Glomerular visceral epithelial cell (primary cell): Measurements from ENCODE around the gene GFM1.
"Not testable (repeated sequence)": the region's sequence is repeated elsewhere in the genome, so short reads cannot be mapped to it uniquely, and the experiment has no call there.

Source experiments
- DNase-seq: peaks from one replicate; pipeline ENCODE4 v3.0.0-alpha.2; 2016; ENCODE audit errors: extremely low spot score

GFM1 gene

DNA sequence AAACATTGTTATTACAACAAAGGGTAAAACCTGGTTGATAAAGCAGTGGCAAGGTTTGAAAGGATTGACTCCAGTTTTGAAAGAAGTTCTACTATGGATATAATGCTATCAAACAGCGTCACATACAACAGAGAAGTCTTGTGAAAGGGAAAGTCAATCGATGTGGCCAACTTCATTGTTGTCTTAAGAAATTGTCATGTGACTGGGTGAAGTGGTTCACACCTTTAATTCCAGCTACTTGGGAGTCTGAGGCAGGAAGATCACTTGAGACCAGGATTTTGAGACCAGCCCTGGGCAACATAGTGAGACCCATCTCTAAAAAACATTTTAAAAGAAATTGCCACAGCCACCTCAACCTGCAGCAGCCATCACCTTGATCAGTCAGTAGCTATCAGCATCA lies 34.4 kb downstream of the GFM1 start:
- DNase-seq, result no peak

DNA sequence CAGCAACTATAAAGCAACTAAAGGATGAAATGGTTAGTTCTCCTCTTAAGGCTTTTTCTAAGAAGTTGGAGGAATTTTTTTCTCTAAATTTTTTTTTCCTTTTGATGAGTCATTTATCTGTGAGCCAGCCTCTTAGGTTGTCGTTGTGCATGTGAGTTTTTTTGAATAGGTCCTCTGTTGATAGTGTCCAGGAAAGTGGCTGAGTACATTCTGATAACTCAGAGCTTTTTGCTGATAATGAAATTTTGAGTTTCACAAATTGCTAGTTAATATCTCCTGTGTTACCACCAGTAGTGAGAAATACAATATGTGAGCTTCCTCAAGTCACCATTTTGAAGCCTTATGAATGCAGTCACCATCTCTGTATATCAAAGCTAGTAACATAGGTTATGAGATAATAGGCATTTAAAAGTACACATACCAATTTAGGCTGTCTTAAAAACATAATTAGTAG lies 35.2 kb downstream of the GFM1 start:
- no peak for DNase-seq

DNA sequence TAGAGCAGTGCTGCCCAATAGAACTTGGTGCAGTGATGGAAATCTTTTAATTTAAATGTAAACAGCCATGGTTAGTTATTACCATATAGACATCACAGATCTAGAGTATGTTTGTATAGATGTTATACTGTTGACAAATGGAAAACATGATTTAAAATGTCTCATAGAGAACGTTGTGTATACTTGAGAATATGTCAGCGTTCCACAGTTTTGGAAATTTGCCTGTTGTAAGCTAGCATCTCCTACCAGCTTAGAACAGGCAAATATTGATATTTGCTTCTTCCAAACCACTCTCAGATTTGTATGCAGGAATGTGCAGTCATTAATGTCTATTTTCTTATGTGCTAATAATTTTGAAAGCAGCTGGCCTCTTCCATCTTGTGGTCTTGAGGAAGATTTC lies 36.5 kb downstream of the GFM1 start:
- no peak for DNase-seq

DNA sequence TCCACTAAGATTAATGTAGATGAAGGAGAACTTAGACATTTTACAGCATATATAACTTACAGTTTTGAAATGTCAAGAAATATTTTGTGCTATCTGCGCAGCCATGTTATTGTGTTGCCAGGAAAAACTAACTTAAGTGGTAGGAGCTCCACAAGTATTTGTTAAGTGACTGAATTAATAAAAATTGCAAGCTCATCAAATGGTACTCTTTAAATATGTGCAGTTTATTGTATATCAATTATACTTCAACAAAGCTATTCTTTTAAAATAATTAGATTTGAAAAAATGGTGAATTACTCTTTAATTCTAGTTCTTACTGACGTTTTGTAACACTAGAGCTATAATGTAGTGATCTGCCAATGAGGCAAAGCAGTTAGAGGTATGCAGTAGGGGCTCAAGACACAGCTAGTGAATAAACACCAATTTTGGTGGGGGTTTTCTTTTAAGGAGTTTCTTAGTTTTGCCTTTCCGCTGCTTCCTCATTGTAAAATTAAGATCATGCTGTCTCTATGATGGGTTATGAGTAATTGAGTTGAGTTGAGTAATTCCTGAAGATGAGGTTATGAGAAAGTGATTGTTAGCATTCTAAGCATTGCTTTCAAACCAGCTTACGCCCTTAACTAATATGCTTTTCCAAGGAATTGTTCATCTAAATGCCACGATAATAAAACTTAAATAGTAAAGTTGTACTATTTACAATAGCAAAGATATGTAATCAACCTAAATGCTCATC lies 39.1 kb downstream of the GFM1 start:
- no peak for DNase-seq

DNA sequence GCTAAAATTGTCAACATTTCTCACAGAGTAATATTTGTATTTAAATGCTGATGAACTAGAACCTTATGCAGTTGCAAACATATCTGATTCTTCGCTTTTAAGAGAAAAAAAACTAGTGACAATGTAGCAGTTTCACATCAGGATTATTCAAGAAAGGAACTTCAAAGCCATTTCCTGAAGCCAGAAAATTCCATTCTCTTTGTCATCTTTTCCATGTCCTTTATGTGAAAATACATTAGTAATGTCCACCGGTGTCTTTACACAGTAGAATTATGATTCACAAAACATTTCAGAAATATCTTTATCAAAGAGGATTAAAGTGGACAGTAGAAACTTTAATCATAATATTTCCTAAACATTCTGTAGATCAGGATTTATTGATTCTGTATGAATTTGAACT lies 40.8 kb downstream of the GFM1 start:
- no peak for DNase-seq

DNA sequence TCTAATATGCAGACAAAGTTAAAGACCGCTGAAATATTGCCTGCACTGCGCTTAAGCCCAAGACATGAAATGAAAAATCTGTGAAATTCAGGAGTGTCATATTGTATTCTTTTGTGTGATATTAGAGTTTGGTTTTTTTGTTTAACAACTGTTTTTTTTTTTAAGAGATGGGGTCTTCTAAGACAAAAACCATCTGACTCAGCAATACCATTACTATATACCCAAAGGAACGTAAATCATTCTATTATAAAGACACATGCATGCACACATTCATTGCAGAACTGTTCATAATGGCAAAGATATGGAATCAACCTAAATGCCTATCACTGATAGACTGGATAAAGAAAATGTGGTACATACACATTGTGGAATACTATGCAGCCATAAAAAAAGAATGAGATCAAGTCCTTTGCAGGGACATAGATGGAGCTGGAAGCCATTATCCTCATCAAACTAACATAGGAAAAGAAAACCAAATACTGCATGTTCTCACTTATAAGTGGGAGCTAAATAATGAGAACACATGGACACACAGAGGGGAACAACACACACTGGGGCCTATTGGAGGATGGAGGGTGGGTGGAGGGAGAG lies 49.6 kb downstream of the GFM1 start:
- not testable (repeated sequence) for DNase-seq

DNA sequence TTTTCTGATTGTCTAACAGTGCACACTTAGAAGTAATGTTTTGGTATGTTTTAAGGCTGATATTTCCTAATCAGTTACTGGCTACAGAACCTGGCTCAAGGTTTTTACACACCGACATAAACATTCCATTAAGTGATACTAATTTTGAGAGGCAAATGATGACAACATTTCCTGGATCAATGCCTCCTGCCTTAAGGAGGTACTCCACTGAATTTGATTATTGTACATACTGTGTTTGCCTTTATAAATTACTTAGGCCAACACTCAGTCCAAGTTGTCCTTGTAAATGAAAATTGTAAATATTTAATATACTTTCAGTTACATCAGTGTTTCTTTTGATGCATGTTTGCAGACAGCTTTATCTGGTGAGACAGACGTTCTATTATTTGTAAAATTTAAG lies 52.3 kb downstream of the GFM1 start:
- no peak for DNase-seq

DNA sequence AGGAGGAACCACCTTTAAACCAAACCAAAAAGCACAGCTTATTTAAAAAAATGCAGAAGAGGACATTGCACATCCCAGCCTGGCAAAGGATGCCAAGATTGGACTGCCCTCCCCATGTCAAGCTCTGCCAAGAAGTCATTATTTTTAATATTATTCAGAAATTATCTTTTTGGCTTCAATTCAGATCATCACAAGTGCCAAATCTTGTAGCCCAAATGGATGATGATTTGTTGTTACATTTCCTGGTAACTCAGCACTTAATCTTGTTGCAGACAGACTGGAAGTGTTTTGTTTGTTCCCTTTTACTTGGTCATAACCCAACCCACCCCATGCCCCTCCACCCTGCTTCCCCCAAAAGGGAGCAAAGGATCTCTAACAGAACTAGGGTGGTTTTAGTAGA lies 56.2 kb downstream of the GFM1 start:
- DNase-seq, result no peak

DNA sequence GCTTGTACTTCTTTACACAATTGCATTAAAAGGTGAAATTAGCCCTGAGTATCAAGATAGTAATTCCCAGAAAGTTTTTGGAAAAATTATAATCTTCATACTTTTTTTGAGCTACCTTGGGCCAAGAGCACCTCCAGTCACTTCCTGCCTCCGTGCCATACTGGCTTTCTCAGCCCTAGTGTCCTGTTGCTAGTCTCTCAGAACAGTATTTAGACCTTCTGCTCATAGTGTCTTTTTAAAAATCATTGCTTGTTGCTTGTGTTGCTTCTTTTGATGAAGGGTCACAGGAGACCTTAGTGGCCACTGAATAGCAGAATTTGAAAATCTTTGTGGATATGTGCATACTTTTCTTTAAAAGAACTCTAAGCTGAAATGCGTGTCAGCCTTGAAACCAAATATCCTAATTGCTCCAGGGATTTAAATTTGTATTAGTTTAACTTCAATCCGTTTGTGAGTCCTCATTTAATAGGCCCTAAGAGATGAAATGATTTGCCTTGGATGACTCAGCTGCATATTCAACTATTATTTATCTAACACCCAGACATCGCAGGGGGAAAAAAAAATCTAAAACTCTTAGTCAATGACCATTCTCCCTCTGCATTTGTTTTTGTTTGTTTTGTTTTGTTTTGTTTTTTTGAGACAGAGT lies 57.2 kb downstream of the GFM1 start:
- DNase-seq, result no peak

DNA sequence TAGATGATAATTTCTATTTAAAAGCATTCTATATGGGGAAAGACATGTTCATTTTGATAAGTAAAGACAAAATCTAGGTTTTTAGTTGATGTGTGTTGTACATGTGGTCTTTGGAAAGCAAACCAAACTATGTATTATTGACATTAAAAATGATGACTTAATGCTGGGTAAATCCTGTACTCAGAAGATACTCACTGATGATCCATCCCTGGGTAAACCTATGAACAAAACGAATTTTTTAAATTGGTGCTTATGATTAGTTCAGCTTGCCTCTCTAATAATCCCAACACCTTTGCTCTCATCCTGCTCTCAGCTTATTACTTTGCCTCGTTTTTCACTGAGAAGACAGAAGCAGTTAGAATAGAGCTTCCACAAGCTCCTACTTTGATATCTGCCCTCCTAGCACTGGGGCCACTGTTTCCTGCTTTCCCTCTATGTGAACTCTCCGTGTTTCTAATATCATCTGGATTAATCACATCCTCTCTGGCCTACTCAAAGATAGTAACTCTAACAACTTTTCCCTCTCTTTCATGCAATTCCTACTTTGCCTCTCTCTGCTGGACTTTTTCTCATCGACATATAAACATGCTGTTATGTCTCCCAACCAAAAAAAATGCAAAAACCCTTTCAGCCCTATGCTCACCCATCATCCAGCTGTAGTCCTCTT lies 58.6 kb downstream of the GFM1 start:
- DNase-seq, result no peak

DNA sequence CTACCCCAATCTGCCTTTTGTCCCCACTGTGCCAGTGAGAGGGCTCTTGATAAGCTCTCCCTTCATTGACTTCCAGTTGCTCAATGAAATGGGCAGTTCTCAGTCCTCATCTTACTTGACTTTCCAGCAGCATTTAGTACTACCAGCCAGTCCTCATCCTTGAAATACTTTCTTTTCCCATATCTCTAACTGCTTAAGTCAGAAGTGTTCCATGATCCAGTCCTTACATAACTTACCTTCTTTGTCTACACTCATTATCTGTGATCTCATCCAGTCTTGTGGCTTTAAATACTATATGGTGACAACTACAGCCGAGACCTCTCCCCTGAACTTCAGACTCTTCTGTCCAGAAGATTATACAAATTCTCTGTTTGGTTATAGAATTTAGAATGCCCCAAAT lies 59.2 kb downstream of the GFM1 start:
- no peak for DNase-seq

DNA sequence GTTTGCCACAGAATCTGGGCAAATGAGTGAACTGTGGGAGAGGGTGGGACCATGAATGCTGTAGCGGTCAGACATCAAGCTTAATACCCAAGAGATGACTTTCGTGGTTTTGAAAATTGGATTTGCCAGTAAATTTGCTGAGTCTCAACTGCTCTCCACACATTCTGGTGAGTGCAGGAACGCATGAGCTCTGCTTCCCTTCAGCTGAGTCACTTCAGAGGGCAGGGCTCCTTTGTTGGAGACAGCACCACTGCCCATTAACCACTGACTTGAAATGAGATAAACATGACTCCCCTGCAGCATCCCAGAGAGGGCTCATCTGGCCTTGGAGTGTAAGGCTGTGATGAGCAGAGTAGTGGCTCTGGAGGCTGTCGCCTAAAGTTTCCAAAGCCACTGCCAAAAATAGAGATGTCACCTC lies 65.3 kb downstream of the GFM1 start:
- peak; percentile 96 for DNase-seq

DNA sequence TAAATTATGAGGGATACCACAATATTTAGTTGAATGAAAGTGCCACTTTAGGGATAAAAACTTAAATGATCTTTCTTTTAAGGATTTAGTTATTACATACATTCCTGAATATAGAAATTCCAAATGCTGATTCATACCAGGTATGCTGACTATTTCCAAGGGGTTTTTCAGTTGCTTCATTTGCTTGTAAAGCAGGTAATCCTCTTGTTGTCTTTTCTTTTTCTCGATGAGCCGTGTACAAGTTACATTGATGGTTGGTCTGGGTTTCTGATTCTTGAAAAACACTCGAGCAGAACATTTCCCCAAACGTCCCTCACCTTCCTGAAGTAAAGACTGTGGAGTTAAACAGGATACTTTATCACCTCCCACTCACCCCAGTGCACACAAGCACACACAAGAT lies 66.3 kb downstream of the GFM1 start:
- DNase-seq, result no peak

DNA sequence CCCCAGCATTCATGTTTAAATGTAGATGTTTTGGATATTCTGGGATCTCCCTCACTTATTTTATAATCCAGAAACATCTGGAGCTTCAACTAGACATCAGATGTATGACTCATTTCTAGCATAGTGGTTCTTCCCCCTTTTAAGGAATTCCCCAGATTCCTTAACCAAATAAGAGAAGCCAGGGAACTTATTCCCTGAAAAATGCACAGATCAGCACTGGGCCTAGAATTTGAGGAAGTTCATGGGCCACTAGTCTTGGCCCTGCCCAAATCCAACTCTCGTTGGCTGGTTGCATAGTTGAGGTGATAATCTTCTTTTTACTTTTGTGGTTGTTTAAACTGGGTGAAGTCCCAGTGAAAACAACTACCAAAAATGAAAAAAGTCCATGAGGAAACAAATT lies 67.6 kb downstream of the GFM1 start:
- peak; percentile 84 for DNase-seq

DNA sequence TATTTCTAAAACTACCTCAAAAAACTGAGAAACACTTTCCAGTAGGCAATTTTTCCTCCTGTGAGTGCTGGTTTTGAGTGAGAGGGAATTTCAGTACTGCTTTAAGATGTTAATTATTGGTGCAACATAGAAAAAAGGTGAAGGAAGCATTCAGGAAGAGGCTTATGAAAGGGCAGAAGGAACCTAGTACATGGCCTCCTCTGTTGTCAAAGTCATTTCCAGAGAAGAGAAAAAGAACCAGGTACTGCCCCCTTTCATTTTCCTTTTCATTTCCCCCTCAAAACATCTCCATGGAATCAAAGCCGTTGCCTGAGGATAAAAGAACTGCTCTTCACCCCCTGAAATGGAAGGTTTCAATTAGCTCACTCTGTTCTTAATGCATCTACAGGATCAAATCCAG lies 68.1 kb downstream of the GFM1 start:
- DNase-seq, result no peak

DNA sequence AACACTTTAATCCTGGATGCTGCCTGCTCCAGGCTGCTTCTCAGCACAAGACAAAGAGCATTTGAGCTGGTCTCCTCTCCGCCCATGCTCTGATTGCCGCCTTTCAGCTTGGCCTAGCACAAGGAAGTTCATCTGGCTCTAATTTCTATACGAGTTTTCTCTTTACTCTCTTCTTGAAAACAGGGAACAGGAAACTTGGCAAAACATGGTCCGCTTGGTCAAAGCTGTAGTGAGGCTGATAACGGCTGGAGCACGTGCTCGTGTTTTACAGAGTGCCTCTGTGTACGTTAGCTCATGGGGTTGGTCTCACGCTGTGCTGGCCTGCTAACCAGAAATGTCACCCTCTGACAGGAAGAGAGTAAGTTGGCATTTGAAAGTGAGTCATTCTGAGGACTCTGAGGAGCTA lies 68.8 kb downstream of the GFM1 start:
- no peak for DNase-seq

DNA sequence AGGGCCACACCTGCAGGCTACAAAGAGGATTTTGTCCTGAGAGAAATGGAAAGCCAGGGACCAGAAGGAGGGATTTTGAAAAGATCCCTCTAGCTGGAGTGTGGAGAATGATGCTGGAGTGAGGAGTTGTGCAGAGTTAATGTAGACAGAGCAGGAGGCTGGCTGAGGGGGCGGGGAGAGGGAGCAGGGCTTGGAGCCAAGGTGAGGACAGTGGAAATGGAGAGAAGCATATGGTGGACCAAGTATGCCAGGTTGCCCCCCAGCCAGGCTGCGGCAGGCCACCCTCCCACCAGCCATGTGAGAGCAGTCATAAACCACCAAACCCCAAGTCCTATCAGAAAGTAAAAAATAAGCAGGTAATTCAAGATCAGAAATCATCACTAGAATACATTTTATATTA lies 73.2 kb downstream of the GFM1 start:
- DNase-seq, result no peak

DNA sequence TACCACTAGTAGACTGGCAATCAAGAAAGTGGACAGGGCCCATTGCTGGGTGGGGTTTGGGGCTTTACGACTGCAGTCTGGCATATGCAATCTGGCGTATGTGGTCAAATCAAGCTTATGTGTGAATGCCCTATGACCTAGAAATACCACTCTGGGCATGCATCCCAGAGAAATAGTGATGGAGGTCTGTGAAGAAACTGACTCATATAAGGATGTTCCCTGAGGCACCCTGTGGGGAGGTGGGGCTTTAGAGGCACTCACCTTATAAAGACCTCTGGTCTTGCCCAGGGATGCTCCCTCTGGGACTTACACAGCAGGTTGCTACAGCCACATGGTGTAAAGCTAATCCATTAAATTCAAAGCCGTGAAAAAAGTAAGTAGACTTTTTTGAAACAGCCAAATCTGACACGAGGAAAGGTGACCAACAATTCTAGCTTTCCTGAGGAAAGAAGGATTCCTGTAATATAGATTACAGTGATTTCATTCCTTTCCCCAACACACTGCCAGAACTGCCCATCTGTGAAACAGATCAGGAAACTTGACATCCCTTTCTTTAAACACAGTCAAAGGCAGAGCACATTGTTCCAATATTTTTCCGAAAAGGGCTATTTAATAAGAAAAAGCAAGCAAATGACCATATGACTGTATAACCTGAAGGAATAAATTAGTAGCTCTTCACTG lies 74.3 kb downstream of the GFM1 start:
- peak; percentile 93 for DNase-seq

DNA sequence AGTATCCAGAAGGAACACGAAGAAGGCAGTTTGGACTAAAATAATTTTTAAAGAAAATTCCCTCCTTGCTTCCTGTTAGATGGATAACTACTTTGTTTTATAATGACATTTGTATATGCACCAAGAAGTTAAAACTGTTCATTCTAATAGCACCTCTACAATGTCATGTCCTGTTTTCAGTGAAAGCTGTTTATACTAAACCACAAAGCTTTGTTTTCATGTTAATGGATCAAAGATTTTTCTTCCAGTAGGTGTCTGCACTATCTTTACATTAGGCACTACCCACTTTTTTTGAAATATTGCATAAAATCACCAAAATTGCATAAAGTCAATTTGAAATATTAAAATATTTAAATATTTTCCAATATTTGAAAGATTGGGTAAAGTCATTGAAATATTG lies 77.8 kb downstream of the GFM1 start:
- no peak for DNase-seq

DNA sequence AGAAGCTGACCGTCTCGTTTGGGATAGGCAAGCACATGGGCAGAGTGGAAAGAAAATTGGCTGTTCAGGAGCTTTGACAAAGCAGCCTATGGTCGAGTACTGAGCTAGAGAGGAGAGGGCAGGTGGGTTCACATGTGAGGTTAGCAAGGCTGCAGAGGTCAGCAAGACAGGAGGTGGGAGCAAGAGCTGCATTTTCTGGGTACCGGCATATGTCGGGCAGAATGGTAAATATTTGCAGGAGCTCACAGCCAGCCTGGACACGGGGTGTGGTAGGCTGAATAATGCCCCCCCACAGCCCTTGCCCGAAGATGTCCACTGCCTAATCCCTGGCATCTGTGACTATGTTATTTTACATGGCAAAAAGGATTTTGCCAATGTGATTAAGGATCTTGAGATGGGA lies 79.7 kb downstream of the GFM1 start:
- no peak for DNase-seq

DNA sequence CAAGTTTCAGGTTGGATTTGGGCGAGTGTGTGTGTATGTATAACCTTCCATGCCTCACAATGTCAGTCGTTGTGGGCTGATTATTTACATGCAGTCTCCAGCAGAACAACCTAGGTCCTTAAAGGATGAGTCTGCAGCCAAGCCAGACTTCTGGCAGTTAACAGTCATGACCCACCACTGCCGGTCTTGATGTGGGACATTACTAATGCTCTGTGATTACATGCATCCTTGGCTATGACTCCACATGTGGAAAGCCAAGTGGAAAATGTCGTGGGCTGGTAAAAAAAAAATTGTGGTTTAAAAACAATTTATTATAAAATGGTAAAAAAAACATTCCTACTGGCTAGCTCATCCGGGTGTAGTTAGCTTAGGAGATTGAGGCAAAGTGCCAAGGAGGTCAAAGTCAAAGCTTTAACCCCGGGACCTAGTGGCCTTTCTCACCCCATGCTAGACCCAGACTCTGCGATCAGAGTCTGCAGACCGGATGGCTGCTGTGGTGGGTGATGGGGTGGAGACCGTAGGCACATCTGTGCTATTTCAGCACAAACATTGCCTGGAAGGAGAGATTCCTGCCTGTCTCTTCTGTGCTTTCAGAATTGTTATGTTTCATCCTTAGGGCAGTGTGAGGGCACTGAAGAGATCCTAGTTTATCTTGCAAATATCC lies 81.2 kb downstream of the GFM1 start:
- DNase-seq, result peak; percentile 94
